Measurements from ENCODE around the gene SLC25A12.

The SLC25A12 gene

GRCh38 chr2:171834286-171834685 is 59.8 kb downstream of the SLC25A12 start:
- Histone ChIP-seq H3K27ac (ENCODE audit: low read depth in 2 of 2, low read length in 2 of 2) (no peak overlapping the region), H3K9me3 (ENCODE audit: control insufficient read depth in 2 of 2, low read length in 2 of 2) (no peaks in the 10 kb centered on the region), H3K36me3 (ENCODE audit: control insufficient read depth in 2 of 2, insufficient read depth in 2 of 2, low read length in 2 of 2) (peaks cover 52 to 59% of the 10 kb centered on the region in 2 donors), H3K27me3 (ENCODE audit: control insufficient read depth in 2 of 2, insufficient read depth in 2 of 2, low read length in 2 of 2) (no peaks in the 10 kb centered on the region), H3K4me3 (ENCODE audit: low read length in 2 of 2) (no peak overlapping the region), H3K4me1 (ENCODE audit: control insufficient read depth in 2 of 2, insufficient read depth in 2 of 2, low read length in 2 of 2) (no peaks in the 10 kb centered on the region), H3K9ac (ENCODE audit: low read depth in 1 of 2, low read length in 2 of 2) (no peak overlapping the region)

GRCh38 chr2:171832489-171832888 is 61.6 kb downstream of the SLC25A12 start:
- H3K27me3 ChIP-seq (ENCODE audit: control insufficient read depth in 2 of 2, insufficient read depth in 2 of 2, low read length in 2 of 2) = no peaks in the 10 kb centered on the region
- no peak overlapping the region for H3K9ac ChIP-seq (ENCODE audit: low read depth in 1 of 2, low read length in 2 of 2)
- H3K9me3 ChIP-seq (ENCODE audit: control insufficient read depth in 2 of 2, low read length in 2 of 2) = no peaks in the 10 kb centered on the region
- peaks cover 57 to 62% of the 10 kb centered on the region in 2 donors for H3K36me3 ChIP-seq (ENCODE audit: control insufficient read depth in 2 of 2, insufficient read depth in 2 of 2, low read length in 2 of 2)
- H3K4me3 ChIP-seq (ENCODE audit: low read length in 2 of 2) = no peak overlapping the region
- H3K27ac ChIP-seq (ENCODE audit: low read depth in 2 of 2, low read length in 2 of 2) = no peak overlapping the region
- H3K4me1 ChIP-seq (ENCODE audit: control insufficient read depth in 2 of 2, insufficient read depth in 2 of 2, low read length in 2 of 2) = no peaks in the 10 kb centered on the region

GRCh38 chr2:171830039-171830438 is 64.0 kb downstream of the SLC25A12 start:
- Histone ChIP-seq H3K4me3 (ENCODE audit: low read length in 2 of 2) (no peak overlapping the region), H3K27ac (ENCODE audit: low read depth in 2 of 2, low read length in 2 of 2) (no peak overlapping the region), H3K9ac (ENCODE audit: low read depth in 1 of 2, low read length in 2 of 2) (no peak overlapping the region), H3K36me3 (ENCODE audit: control insufficient read depth in 2 of 2, insufficient read depth in 2 of 2, low read length in 2 of 2) (peaks cover 48 to 52% of the 10 kb centered on the region in 2 donors), H3K4me1 (ENCODE audit: control insufficient read depth in 2 of 2, insufficient read depth in 2 of 2, low read length in 2 of 2) (no peaks in the 10 kb centered on the region), H3K27me3 (ENCODE audit: control insufficient read depth in 2 of 2, insufficient read depth in 2 of 2, low read length in 2 of 2) (no peaks in the 10 kb centered on the region), H3K9me3 (ENCODE audit: control insufficient read depth in 2 of 2, low read length in 2 of 2) (no peaks in the 10 kb centered on the region)

GRCh38 chr2:171824086-171824485 is 70.0 kb downstream of the SLC25A12 start:
- no peak overlapping the region for H3K9ac ChIP-seq (ENCODE audit: low read depth in 1 of 2, low read length in 2 of 2)
- peaks cover 8 to 13% of the 10 kb centered on the region in 2 donors for H3K36me3 ChIP-seq (ENCODE audit: control insufficient read depth in 2 of 2, insufficient read depth in 2 of 2, low read length in 2 of 2)
- H3K27ac ChIP-seq (ENCODE audit: low read depth in 2 of 2, low read length in 2 of 2) = no peak overlapping the region
- H3K4me1 ChIP-seq (ENCODE audit: control insufficient read depth in 2 of 2, insufficient read depth in 2 of 2, low read length in 2 of 2) = no peaks in the 10 kb centered on the region
- H3K9me3 ChIP-seq (ENCODE audit: control insufficient read depth in 2 of 2, low read length in 2 of 2) = no peaks in the 10 kb centered on the region
- H3K27me3 ChIP-seq (ENCODE audit: control insufficient read depth in 2 of 2, insufficient read depth in 2 of 2, low read length in 2 of 2) = no peaks in the 10 kb centered on the region
- H3K4me3 ChIP-seq (ENCODE audit: low read length in 2 of 2) = no peak overlapping the region

GRCh38 chr2:171822525-171823322 is 71.3 kb downstream of the SLC25A12 start:
- Histone ChIP-seq H3K4me1 (ENCODE audit: control insufficient read depth in 2 of 2, insufficient read depth in 2 of 2, low read length in 2 of 2) (no peaks in the 10 kb centered on the region), H3K9ac (ENCODE audit: low read depth in 1 of 2, low read length in 2 of 2) (no peak overlapping the region), H3K27ac (ENCODE audit: low read depth in 2 of 2, low read length in 2 of 2) (no peak overlapping the region), H3K4me3 (ENCODE audit: low read length in 2 of 2) (no peak overlapping the region), H3K36me3 (ENCODE audit: control insufficient read depth in 2 of 2, insufficient read depth in 2 of 2, low read length in 2 of 2) (peaks cover 3 to 13% of the 10 kb centered on the region in 2 donors), H3K27me3 (ENCODE audit: control insufficient read depth in 2 of 2, insufficient read depth in 2 of 2, low read length in 2 of 2) (no peaks in the 10 kb centered on the region), H3K9me3 (ENCODE audit: control insufficient read depth in 2 of 2, low read length in 2 of 2) (no peaks in the 10 kb centered on the region)

- no peak overlapping the region for H3K4me3 ChIP-seq (ENCODE audit: low read length in 2 of 2)
- H3K9me3 ChIP-seq (ENCODE audit: control insufficient read depth in 2 of 2, low read length in 2 of 2) = no peaks in the 10 kb centered on the region
- no peak overlapping the region for H3K9ac ChIP-seq (ENCODE audit: low read depth in 1 of 2, low read length in 2 of 2)
- no peaks in the 10 kb centered on the region for H3K27me3 ChIP-seq (ENCODE audit: control insufficient read depth in 2 of 2, insufficient read depth in 2 of 2, low read length in 2 of 2)
- no peak overlapping the region for H3K27ac ChIP-seq (ENCODE audit: low read depth in 2 of 2, low read length in 2 of 2)
- H3K4me1 ChIP-seq (ENCODE audit: control insufficient read depth in 2 of 2, insufficient read depth in 2 of 2, low read length in 2 of 2) = no peaks in the 10 kb centered on the region
- peaks cover 0 to 13% of the 10 kb centered on the region in 2 donors for H3K36me3 ChIP-seq (ENCODE audit: control insufficient read depth in 2 of 2, insufficient read depth in 2 of 2, low read length in 2 of 2)
These were observed 74.6 kb downstream of the SLC25A12 start for GRCh38 chr2:171819453-171819852.

GRCh38 chr2:171814883-171815282 is 79.2 kb downstream of the SLC25A12 start:
- Histone ChIP-seq H3K9me3 (ENCODE audit: control insufficient read depth in 2 of 2, low read length in 2 of 2) (no peaks in the 10 kb centered on the region), H3K27ac (ENCODE audit: low read depth in 2 of 2, low read length in 2 of 2) (no peak overlapping the region), H3K9ac (ENCODE audit: low read depth in 1 of 2, low read length in 2 of 2) (no peak overlapping the region), H3K36me3 (ENCODE audit: control insufficient read depth in 2 of 2, insufficient read depth in 2 of 2, low read length in 2 of 2) (peaks cover 4 to 14% of the 10 kb centered on the region in 2 donors), H3K4me3 (ENCODE audit: low read length in 2 of 2) (no peak overlapping the region), H3K4me1 (ENCODE audit: control insufficient read depth in 2 of 2, insufficient read depth in 2 of 2, low read length in 2 of 2) (no peaks in the 10 kb centered on the region), H3K27me3 (ENCODE audit: control insufficient read depth in 2 of 2, insufficient read depth in 2 of 2, low read length in 2 of 2) (no peaks in the 10 kb centered on the region)

GRCh38 chr2:171814174-171814573 is 79.9 kb downstream of the SLC25A12 start:
- H3K9me3 ChIP-seq (ENCODE audit: control insufficient read depth in 2 of 2, low read length in 2 of 2) = no peaks in the 10 kb centered on the region
- H3K27me3 ChIP-seq (ENCODE audit: control insufficient read depth in 2 of 2, insufficient read depth in 2 of 2, low read length in 2 of 2) = no peaks in the 10 kb centered on the region
- H3K9ac ChIP-seq (ENCODE audit: low read depth in 1 of 2, low read length in 2 of 2) = no peak overlapping the region
- no peak overlapping the region for H3K4me3 ChIP-seq (ENCODE audit: low read length in 2 of 2)
- no peaks in the 10 kb centered on the region for H3K4me1 ChIP-seq (ENCODE audit: control insufficient read depth in 2 of 2, insufficient read depth in 2 of 2, low read length in 2 of 2)
- H3K36me3 ChIP-seq (ENCODE audit: control insufficient read depth in 2 of 2, insufficient read depth in 2 of 2, low read length in 2 of 2) = peaks cover 4 to 19% of the 10 kb centered on the region in 2 donors
- H3K27ac ChIP-seq (ENCODE audit: low read depth in 2 of 2, low read length in 2 of 2) = no peak overlapping the region

- Histone ChIP-seq H3K27ac (ENCODE audit: low read depth in 2 of 2, low read length in 2 of 2) (no peak overlapping the region), H3K27me3 (ENCODE audit: control insufficient read depth in 2 of 2, insufficient read depth in 2 of 2, low read length in 2 of 2) (no peaks in the 10 kb centered on the region), H3K4me1 (ENCODE audit: control insufficient read depth in 2 of 2, insufficient read depth in 2 of 2, low read length in 2 of 2) (no peaks in the 10 kb centered on the region), H3K9me3 (ENCODE audit: control insufficient read depth in 2 of 2, low read length in 2 of 2) (no peaks in the 10 kb centered on the region), H3K36me3 (ENCODE audit: control insufficient read depth in 2 of 2, insufficient read depth in 2 of 2, low read length in 2 of 2) (peaks cover 4 to 19% of the 10 kb centered on the region in 2 donors), H3K9ac (ENCODE audit: low read depth in 1 of 2, low read length in 2 of 2) (no peak overlapping the region), H3K4me3 (ENCODE audit: low read length in 2 of 2) (no peak overlapping the region)
These were observed 80.3 kb downstream of the SLC25A12 start for GRCh38 chr2:171813729-171814128.

- Histone ChIP-seq H3K27ac (ENCODE audit: low read depth in 2 of 2, low read length in 2 of 2) (no peak overlapping the region), H3K4me1 (ENCODE audit: control insufficient read depth in 2 of 2, insufficient read depth in 2 of 2, low read length in 2 of 2) (no peaks in the 10 kb centered on the region), H3K4me3 (ENCODE audit: low read length in 2 of 2) (no peak overlapping the region), H3K9ac (ENCODE audit: low read depth in 1 of 2, low read length in 2 of 2) (no peak overlapping the region), H3K9me3 (ENCODE audit: control insufficient read depth in 2 of 2, low read length in 2 of 2) (no peaks in the 10 kb centered on the region), H3K36me3 (ENCODE audit: control insufficient read depth in 2 of 2, insufficient read depth in 2 of 2, low read length in 2 of 2) (peaks cover 4 to 18% of the 10 kb centered on the region in 2 donors), H3K27me3 (ENCODE audit: control insufficient read depth in 2 of 2, insufficient read depth in 2 of 2, low read length in 2 of 2) (no peaks in the 10 kb centered on the region)
These were observed 80.9 kb downstream of the SLC25A12 start for GRCh38 chr2:171813126-171813525.
